Activated CD8-positive, alpha-beta T cell treated with anti-CD3 and anti-CD28 coated beads for 36 hours (primary cell): ENCODE results near the gene MIER2. TPM values are rescaled to one million over a fixed set of nuclear protein-coding genes. Genes with fewer than 3 reads are reported as not detected.
"Not testable (repeated sequence)": the region's sequence is repeated elsewhere in the genome, so short reads cannot be mapped to it uniquely, and the experiment has no call there.

Experiments used
- ATAC-seq: fragments of 200-7000 bp; cut with Tn5 transposase; one replicate; pipeline ENCODE4 v1.10.0; 2021; ENCODE audit warnings: mild to moderate bottlenecking, moderate library complexity
- CTCF ChIA-PET: fragments of 350-600 bp; sonication (Branson Sonifier 250); formaldehyde crosslinking; loops from one replicate; lab custom pipeline; 2021; ENCODE audit warnings: antibody characterized with exemption; lab: Charles Lee
- POLR2A ChIA-PET: fragments of 350-600 bp; sonication (Branson Sonifier 250); formaldehyde crosslinking; loops from one replicate; lab custom pipeline; 2021; ENCODE audit warnings: antibody characterized with exemption; lab: Charles Lee
- DNase-seq: peaks from one replicate; pipeline ENCODE4 v3.0.0-alpha.2; 2020
- H3K27ac Mint-ChIP-seq: one replicate; pipeline ENCODE4 v1.8.0; 2021; ENCODE audit warnings: mild to moderate bottlenecking, mixed read lengths
- H3K27me3 Mint-ChIP-seq: one replicate; pipeline ENCODE4 v1.8.0; 2021; ENCODE audit warnings: mixed read lengths
- H3K36me3 Mint-ChIP-seq: one replicate; pipeline ENCODE4 v1.8.0; 2021; ENCODE audit warnings: low read depth, mixed read lengths
- H3K4me1 Mint-ChIP-seq: one replicate; pipeline ENCODE4 v1.8.0; 2021; ENCODE audit warnings: low read depth, mixed read lengths
- H3K4me3 Mint-ChIP-seq: one replicate; pipeline ENCODE4 v1.8.0; 2021; ENCODE audit warnings: mild to moderate bottlenecking, moderate library complexity, mixed read lengths
- H3K9me3 Mint-ChIP-seq: one replicate; pipeline ENCODE4 v1.8.0; 2021; ENCODE audit warnings: mixed read lengths
- intact Hi-C: fragments of 100-400 bp; cut with micrococcal nuclease; formaldehyde crosslinking; loops from one replicate; pipeline ENCODE4 v1.10.0; 2022
- total RNA-seq, 2 experiments: library from RNA; stranded (reverse); gene quantifications; one replicate each; pipeline ENCODE4 v1.2.3, GENCODE V29; 2021
- TF ChIP-seq, protein P1 (sequence below): fragments of 200-600 bp; IDR thresholded peaks from one replicate; pipeline ENCODE4 v1.8.0; 2022; ENCODE audit warnings: antibody characterized with exemption, mild to moderate bottlenecking

Gene MIER2
- total RNA-seq, 2 experiments from 2014 or later: 20.0 to 20.4 TPM

DNA sequence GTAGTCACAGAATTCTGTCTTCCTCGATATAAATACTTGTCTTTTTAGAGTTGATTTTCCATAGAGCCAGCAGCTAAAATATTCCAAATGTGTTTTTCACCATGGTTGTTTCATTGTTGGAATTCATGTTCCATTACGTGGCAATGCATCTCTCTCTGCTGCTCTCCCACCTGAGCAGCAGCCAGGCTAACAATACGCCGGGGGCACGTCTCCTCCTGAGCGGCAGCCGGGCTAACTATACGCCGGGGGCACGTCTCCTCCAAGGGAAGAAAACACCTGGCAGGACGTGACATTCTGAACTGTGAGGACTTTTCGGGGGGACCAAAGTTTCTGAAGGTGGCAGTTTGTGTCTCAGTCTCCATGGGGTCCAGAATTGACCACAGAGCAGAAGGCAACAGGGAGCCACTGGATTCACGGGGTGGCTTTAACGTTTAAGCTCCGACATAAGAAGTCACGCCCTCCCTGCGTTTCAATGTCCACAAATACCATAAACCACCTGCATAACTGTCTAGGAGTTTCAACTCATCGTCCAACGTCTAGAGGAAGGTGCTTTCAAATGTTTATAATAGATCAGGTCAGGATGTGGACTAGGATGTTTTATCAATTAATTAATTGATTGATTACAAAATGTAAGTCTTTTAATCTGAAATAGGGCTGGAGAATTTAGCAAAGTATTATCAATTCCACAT, 68.5 kb downstream of the MIER2 start:
- Mint-ChIP-seq H3K27me3 (peaks cover 29% of the 10 kb centered on the region), H3K4me1 (no peaks in the 10 kb centered on the region), H3K36me3 (no peaks in the 10 kb centered on the region), H3K9me3 (no peaks in the 10 kb centered on the region), H3K4me3 (no peak overlapping the region), H3K27ac (no peak overlapping the region)
- ATAC-seq: no peak
- TF ChIP-seq, protein P1, sequence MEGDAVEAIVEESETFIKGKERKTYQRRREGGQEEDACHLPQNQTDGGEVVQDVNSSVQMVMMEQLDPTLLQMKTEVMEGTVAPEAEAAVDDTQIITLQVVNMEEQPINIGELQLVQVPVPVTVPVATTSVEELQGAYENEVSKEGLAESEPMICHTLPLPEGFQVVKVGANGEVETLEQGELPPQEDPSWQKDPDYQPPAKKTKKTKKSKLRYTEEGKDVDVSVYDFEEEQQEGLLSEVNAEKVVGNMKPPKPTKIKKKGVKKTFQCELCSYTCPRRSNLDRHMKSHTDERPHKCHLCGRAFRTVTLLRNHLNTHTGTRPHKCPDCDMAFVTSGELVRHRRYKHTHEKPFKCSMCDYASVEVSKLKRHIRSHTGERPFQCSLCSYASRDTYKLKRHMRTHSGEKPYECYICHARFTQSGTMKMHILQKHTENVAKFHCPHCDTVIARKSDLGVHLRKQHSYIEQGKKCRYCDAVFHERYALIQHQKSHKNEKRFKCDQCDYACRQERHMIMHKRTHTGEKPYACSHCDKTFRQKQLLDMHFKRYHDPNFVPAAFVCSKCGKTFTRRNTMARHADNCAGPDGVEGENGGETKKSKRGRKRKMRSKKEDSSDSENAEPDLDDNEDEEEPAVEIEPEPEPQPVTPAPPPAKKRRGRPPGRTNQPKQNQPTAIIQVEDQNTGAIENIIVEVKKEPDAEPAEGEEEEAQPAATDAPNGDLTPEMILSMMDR: no peak
- CTCF ChIA-PET: interaction anchor here (2.4 kb wide), 1 partner anchor 10 kb away, joined by 5 read pairs; no protein-coding TSS in a partner anchor
- DNase-seq: no peak
- POLR2A ChIA-PET: interaction anchor here (0.5 kb wide), 1 partner anchor 206 kb away, joined by 3 read pairs; no protein-coding TSS in a partner anchor
- intact Hi-C loops: no loop called here

DNA sequence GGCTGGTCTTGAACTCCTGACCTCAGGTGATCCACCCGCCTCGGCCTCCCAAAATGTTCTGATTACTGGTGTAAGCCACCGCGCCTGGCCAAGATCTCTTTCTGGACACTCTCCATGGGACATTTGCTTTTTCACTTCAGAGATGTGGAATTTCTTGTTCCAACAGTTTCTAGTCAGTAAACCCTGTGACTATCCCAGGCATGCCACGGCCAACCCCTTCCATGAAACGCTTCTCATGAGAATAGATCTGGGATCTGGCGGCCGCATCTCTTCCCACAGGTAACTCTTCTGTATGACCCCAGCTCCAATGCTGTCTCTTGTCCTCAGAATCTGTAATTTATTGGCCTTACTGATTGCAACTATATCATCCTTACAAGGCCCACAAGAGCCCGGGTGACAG, 69.6 kb downstream of the MIER2 start:
- no peak overlapping the region for H3K4me3 Mint-ChIP-seq
- intact Hi-C loops: no loop called here
- ChIA-PET POLR2A (no interaction called here), CTCF (no interaction called here)
- DNase-seq: no peak
- peaks cover 29% of the 10 kb centered on the region for H3K27me3 Mint-ChIP-seq
- no peaks in the 10 kb centered on the region for H3K9me3 Mint-ChIP-seq
- H3K36me3 Mint-ChIP-seq: no peaks in the 10 kb centered on the region
- H3K27ac Mint-ChIP-seq: no peak overlapping the region
- no peaks in the 10 kb centered on the region for H3K4me1 Mint-ChIP-seq
- TF ChIP-seq, protein P1: no peak
- no peak for ATAC-seq

DNA sequence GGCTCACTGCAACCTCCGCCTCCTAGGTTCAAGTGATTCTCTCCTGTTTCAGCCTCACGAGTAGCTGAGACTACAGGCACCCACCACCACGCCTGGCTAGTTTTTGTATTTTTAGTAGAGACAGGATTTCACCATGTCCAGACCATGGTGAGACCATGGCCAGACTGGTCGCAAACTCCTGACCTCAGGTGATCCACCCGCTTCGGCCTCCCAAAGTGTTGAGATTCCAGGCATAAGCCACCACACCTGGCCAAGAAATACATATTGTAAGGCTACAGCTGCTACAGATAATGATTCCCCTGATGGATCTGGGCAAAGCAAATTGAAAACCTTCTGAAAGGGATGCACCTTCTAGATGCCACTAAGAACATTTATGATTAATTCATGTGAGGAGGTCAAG, 71.2 kb downstream of the MIER2 start:
- H3K36me3 Mint-ChIP-seq: no peaks in the 10 kb centered on the region
- ChIA-PET POLR2A (interaction anchor here (1.0 kb wide), 1 partner anchor 9 kb away, joined by 4 read pairs; no protein-coding TSS in a partner anchor), CTCF (no interaction called here)
- no peak overlapping the region for H3K27ac Mint-ChIP-seq
- peaks cover 31% of the 10 kb centered on the region for H3K27me3 Mint-ChIP-seq
- intact Hi-C loops: no loop called here
- no peak overlapping the region for H3K4me3 Mint-ChIP-seq
- H3K9me3 Mint-ChIP-seq: no peaks in the 10 kb centered on the region
- no peak for DNase-seq
- TF ChIP-seq, protein P1: no peak
- no peaks in the 10 kb centered on the region for H3K4me1 Mint-ChIP-seq
- no peak for ATAC-seq

DNA sequence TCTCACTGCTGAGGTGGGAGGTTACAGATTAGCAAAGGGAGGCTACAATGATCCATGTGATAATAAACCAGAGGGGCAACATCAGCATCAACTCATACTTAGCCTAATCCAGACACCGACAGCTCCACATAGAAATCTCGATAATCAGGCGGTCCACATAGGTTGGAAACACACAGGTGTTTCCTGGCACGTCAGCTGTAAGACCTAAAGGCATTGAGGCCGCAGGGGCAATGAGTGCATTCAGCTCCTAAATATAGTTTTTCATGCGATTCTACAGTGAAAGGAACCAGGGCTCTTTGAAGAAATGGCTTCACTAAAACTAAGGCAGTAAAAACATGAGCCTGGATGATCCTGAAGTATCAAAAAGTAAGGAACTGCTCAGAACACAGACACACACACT, 72.7 kb downstream of the MIER2 start:
- no peaks in the 10 kb centered on the region for H3K36me3 Mint-ChIP-seq
- DNase-seq (no peak), ATAC-seq (no peak)
- ChIA-PET POLR2A (no interaction called here), CTCF (interaction anchor here (0.8 kb wide), 1 partner anchor 25 kb away, joined by 3 read pairs; no protein-coding TSS in a partner anchor)
- H3K27ac Mint-ChIP-seq: no peak overlapping the region
- intact Hi-C loops: no loop called here
- TF ChIP-seq, protein P1: no peak
- no peak overlapping the region for H3K4me3 Mint-ChIP-seq
- no peaks in the 10 kb centered on the region for H3K9me3 Mint-ChIP-seq
- peaks cover 31% of the 10 kb centered on the region for H3K27me3 Mint-ChIP-seq
- peaks cover 5% of the 10 kb centered on the region for H3K4me1 Mint-ChIP-seq

DNA sequence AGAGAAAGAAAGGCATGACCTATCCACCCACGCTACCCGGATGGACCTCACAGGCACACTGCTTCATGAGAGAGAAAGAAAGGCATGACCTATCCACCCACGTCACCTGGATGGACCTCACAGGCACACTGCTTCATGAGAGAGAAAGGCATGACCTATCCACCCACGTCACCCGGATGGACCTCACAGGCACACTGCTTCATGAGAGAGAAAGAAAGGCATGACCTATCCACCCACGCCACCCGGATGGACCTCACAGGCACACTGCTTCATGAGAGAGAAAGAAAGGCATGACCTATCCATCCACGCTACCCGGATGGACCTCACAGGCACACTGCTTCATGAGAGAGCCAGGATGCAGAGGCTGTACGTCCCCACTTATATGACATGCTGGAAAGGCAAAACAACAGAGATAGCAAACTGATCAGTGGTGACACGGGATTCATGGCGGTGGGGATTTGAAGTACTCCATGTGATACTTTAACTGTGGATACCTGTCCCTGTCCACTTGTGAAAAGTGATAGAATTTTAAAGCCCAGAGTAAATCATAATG, 73.8 kb downstream of the MIER2 start:
- POLR2A ChIA-PET, intact Hi-C loops, H3K4me3 Mint-ChIP-seq, ATAC-seq, CTCF ChIA-PET, H3K36me3 Mint-ChIP-seq, H3K9me3 Mint-ChIP-seq, H3K4me1 Mint-ChIP-seq, H3K27ac Mint-ChIP-seq, DNase-seq: not testable (repeated sequence)
- H3K27me3 Mint-ChIP-seq: peaks cover 38% of the 10 kb centered on the region
